Measurements from ENCODE around the gene ZNF608. TPM values are rescaled to one million over a fixed set of nuclear protein-coding genes. Genes with fewer than 3 reads are reported as not detected.
A peak's percentile ranks its signal among the peaks of the same experiment; 100 is the strongest.

The ZNF608 gene
- total and polyA plus RNA-seq, 10 donors = 5.8 to 14.4 (median 10.2) TPM

GRCh38 chr5:124739634-124740025, 6.8 kb downstream of the ZNF608 start:
- Histone ChIP-seq H3K27ac (no peak overlapping the region), H3K9me3 (no peaks in the 10 kb centered on the region), H3K36me3 (no peaks in the 10 kb centered on the region), H3K4me1 (peaks cover 0 to 97% (median 24%) of the 10 kb centered on the region in 6 donors), H3K4me3 (no peak overlapping the region), H3K27me3 (replicated peaks in 1 of 7) (peaks cover 0 to 59% (median 15%) of the 10 kb centered on the region in 7 donors)
- WGBS, 5 donors = 85 to 90% (median 90%) methylated on average over 9 of the region's 9 CpGs
- no peak for DNase-seq
- TF ChIP-seq CTCF (IDR thresholded peaks at IDR 0.05 in 8 of 11, conservative IDR thresholded peaks at IDR 0.05 in 3 of 11) = no peak
- TF ChIP-seq POLR2AphosphoS5 (IDR thresholded peaks at IDR 0.05) = no peak
- TF ChIP-seq POLR2A (IDR thresholded peaks at IDR 0.05) = no peak
- intact Hi-C loops (cut with DNase I; ENCODE audit: low total_unique reads) = no loop called here

DNA sequence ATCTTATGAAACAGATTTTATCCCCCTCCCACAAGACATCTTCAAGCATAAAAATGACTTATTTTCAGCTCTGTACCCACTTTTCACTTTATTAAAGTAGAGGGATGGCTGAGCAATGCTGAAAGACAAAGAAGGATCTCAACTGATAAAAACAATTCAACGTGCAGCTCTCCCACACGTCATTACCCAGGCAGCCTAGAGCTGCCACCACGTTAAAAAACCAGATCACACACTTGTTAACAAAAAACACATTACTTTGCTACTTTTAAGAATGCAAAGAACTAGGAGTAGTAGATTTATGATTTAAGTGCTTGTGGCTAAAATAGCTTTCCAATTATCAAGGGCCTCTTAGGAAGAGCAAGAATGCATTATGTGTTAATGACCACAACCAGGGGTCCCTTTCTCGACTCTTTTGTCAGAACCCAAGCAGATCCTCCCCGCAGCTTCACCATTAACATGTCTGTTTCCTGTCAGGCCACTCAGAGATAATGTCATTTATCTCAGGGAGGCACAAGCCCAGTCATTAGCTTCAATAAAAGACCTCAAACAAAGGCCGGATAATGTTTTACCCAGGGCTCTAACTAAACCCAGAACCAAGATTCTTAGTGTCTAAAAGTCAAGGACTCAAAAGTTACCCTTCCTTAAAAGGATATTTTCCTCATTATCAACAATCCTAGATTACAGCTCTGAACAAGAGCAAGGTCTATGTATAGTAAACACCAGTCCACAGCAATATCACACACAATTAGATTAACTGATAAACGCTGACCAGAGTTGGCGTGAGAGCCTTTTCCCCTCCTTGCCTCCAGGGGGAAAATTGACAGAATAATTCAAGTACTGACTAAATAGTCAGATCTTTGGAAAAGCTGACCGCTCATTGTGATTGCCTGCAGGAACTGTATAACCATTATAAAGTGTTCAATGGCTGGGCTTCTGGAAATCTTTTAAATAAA, 7.5 kb downstream of the ZNF608 start:
- TF ChIP-seq POLR2A (IDR thresholded peaks at IDR 0.05) = no peak
- TF ChIP-seq CTCF (IDR thresholded peaks at IDR 0.05 in 8 of 11, conservative IDR thresholded peaks at IDR 0.05 in 3 of 11) = no peak
- Histone ChIP-seq H3K4me3 (no peak overlapping the region), H3K9me3 (no peaks in the 10 kb centered on the region), H3K27me3 (replicated peaks in 1 of 7) (peaks cover 0 to 58% (median 10%) of the 10 kb centered on the region in 7 donors), H3K36me3 (no peaks in the 10 kb centered on the region), H3K4me1 (peaks cover 0 to 94% (median 17%) of the 10 kb centered on the region in 6 donors), H3K27ac (peak overlapping the region in 2 of 8 donors; percentile 5 to 15)
- WGBS, 5 donors = 60 to 69% (median 62%) methylated on average over 9 of the region's 9 CpGs
- DNase-seq = no peak
- intact Hi-C loops (cut with DNase I; ENCODE audit: low total_unique reads) = no loop called here

GRCh38 chr5:124737651-124738050, 8.8 kb downstream of the ZNF608 start:
- intact Hi-C loops (cut with DNase I; ENCODE audit: low total_unique reads) = no loop called here
- 88 to 97% (median 94%) methylated on average over 1 of the region's 1 CpG for WGBS, 5 donors
- peaks cover 0 to 45% (median 8%) of the 10 kb centered on the region in 7 donors for H3K27me3 ChIP-seq (replicated peaks in 1 of 7)
- H3K4me1 ChIP-seq = peaks cover 0 to 85% (median 8%) of the 10 kb centered on the region in 6 donors
- TF ChIP-seq POLR2AphosphoS5 (IDR thresholded peaks at IDR 0.05) (no peak), POLR2A (IDR thresholded peaks at IDR 0.05) (no peak), CTCF (IDR thresholded peaks at IDR 0.05 in 8 of 11, conservative IDR thresholded peaks at IDR 0.05 in 3 of 11) (no peak)
- no peak overlapping the region for H3K4me3 ChIP-seq
- H3K9me3 ChIP-seq = no peaks in the 10 kb centered on the region
- no peaks in the 10 kb centered on the region for H3K36me3 ChIP-seq
- DNase-seq = no peak
- no peak overlapping the region for H3K27ac ChIP-seq

DNA sequence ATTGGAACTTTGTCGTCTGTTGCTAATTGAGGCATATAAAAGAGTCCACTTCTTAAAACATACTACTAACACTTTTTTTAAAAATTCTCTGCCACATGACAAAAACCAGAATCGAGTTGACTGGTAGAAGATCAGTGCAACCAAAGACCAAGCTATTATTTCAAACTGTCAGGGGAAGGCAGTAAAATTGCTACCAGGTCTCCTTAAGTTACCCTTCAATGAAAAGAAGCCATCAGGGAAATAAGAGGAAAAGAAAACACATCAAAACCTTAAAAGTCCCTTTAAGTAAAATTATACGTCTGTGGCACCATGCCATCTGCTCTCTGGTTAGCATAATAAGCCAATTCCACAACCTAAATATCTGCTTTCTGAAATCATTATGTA, 9.6 kb downstream of the ZNF608 start:
- Histone ChIP-seq H3K27ac (no peak overlapping the region), H3K36me3 (no peaks in the 10 kb centered on the region), H3K27me3 (replicated peaks in 1 of 7) (peaks cover 0 to 37% (median 8%) of the 10 kb centered on the region in 7 donors), H3K9me3 (no peaks in the 10 kb centered on the region), H3K4me3 (no peak overlapping the region), H3K4me1 (peaks cover 0 to 86% (median 6%) of the 10 kb centered on the region in 6 donors)
- TF ChIP-seq CTCF (IDR thresholded peaks at IDR 0.05 in 8 of 11, conservative IDR thresholded peaks at IDR 0.05 in 3 of 11) (no peak), POLR2A (IDR thresholded peaks at IDR 0.05) (no peak), POLR2AphosphoS5 (IDR thresholded peaks at IDR 0.05) (no peak)
- WGBS, 5 donors = 60 to 79% (median 65%) methylated on average over 3 of the region's 3 CpGs
- intact Hi-C loops (cut with DNase I; ENCODE audit: low total_unique reads) = no loop called here
- no peak for DNase-seq
